ENCODE results near the gene PTPRT.

GRCh38 chr20:43161716-43162115 is 28.0 kb downstream of the PTPRT start:
- TF ChIP-seq POLR2A (IDR thresholded peaks at IDR 0.05; ENCODE audit: low read depth, low read length) (no peak), POLR2AphosphoS5 (IDR thresholded peaks at IDR 0.05; ENCODE audit: low read depth, low read length) (no peak)

Data from GM12892 (cell line).